Measurements from ENCODE around the gene MBD3.

MBD3 gene

DNA sequence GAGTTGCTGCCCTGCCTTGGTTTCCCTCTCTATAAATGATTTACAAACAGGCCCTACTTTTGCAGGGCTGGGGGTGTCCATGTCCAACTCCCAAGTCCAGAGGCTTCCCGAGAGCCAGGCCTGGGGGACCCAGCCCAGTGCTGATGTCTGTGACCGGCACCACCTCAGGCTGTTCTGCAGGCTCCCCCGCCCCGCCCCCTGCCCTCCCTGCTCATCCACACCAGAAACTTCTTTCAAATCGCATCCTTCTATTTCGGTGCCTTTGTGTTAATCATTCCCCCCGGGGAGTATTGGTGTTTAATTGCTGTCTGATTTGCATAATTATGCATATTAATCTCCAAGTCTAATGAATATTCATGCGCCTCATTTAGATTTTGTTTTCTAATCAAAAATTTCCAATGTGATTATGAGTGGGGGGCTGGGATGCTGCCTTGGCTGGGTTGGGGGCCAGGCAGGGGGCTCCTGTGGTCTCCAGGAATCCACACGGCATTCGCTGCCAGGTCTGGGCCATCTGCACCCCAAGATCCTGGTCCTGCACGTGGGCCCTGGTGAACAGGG lies 40.7 kb upstream of the MBD3 start:
- Histone ChIP-seq H2AK5ac (ENCODE audit: low read length) (no peak overlapping the region), H3K56ac (ENCODE audit: low read length) (no peak overlapping the region), H2BK15ac (replicated peaks; ENCODE audit: low read depth) (no peak overlapping the region), H3K23ac (ENCODE audit: low read length) (no peak overlapping the region), H3K9ac (ENCODE audit: low read length) (no peak overlapping the region), H3K27ac (ENCODE audit: low read depth, low read length) (no peak overlapping the region), H3K4me1 (ENCODE audit: control insufficient read depth, low read depth, low read length) (no peaks in the 10 kb centered on the region), H3K79me2 (ENCODE audit: control insufficient read depth, insufficient read depth, low read length) (peaks cover 18% of the 10 kb centered on the region), H3K18ac (ENCODE audit: low read length) (no peak overlapping the region), H3K79me1 (ENCODE audit: low read length) (peaks cover 17% of the 10 kb centered on the region), H3K4me3 (ENCODE audit: low read length) (no peak overlapping the region), H2BK5ac (ENCODE audit: low read length) (no peak overlapping the region), H4K5ac (ENCODE audit: low read length) (no peak overlapping the region), H3K36me3 (ENCODE audit: control insufficient read depth, insufficient read depth, low read length) (peaks cover 11% of the 10 kb centered on the region), H3K27me3 (ENCODE audit: insufficient read depth, low read length, poor library complexity) (no peaks in the 10 kb centered on the region), H2BK120ac (ENCODE audit: low read depth, low read length) (no peak overlapping the region), H3K4ac (ENCODE audit: low read depth, low read length) (no peak overlapping the region), H4K8ac (ENCODE audit: low read depth, low read length) (no peak overlapping the region), H3K4me2 (ENCODE audit: low read length) (no peak overlapping the region)
- WGBS (ENCODE audit: extremely low coverage, insufficient coverage, low lambda C conversion rate): no CpG with 5 or more reads among the region's 11 CpGs
- no peak for DNase-seq

- no peak overlapping the region for H3K56ac ChIP-seq (ENCODE audit: low read length)
- H3K36me3 ChIP-seq (ENCODE audit: control insufficient read depth, insufficient read depth, low read length): peaks cover 11% of the 10 kb centered on the region
- H3K27me3 ChIP-seq (ENCODE audit: insufficient read depth, low read length, poor library complexity): no peaks in the 10 kb centered on the region
- H2BK15ac ChIP-seq (replicated peaks; ENCODE audit: low read depth): no peak overlapping the region
- no peak overlapping the region for H4K5ac ChIP-seq (ENCODE audit: low read length)
- peaks cover 14% of the 10 kb centered on the region for H3K79me1 ChIP-seq (ENCODE audit: low read length)
- no peak overlapping the region for H3K27ac ChIP-seq (ENCODE audit: low read depth, low read length)
- H3K4me1 ChIP-seq (ENCODE audit: control insufficient read depth, low read depth, low read length): no peaks in the 10 kb centered on the region
- peaks cover 14% of the 10 kb centered on the region for H3K79me2 ChIP-seq (ENCODE audit: control insufficient read depth, insufficient read depth, low read length)
- no CpG with 5 or more reads among the region's 26 CpGs for WGBS (ENCODE audit: extremely low coverage, insufficient coverage, low lambda C conversion rate)
- no peak overlapping the region for H3K9ac ChIP-seq (ENCODE audit: low read length)
- no peak overlapping the region for H3K4me3 ChIP-seq (ENCODE audit: low read length)
- DNase-seq: no peak
- no peak overlapping the region for H2AK5ac ChIP-seq (ENCODE audit: low read length)
- H3K23ac ChIP-seq (ENCODE audit: low read length): no peak overlapping the region
- no peak overlapping the region for H4K8ac ChIP-seq (ENCODE audit: low read depth, low read length)
- no peak overlapping the region for H2BK5ac ChIP-seq (ENCODE audit: low read length)
- H3K4ac ChIP-seq (ENCODE audit: low read depth, low read length): no peak overlapping the region
- no peak overlapping the region for H3K18ac ChIP-seq (ENCODE audit: low read length)
- H2BK120ac ChIP-seq (ENCODE audit: low read depth, low read length): no peak overlapping the region
- H3K4me2 ChIP-seq (ENCODE audit: low read length): no peak overlapping the region
Measured at GRCh38 chr19:1632462-1633268, 40.0 kb upstream of the MBD3 start.

DNA sequence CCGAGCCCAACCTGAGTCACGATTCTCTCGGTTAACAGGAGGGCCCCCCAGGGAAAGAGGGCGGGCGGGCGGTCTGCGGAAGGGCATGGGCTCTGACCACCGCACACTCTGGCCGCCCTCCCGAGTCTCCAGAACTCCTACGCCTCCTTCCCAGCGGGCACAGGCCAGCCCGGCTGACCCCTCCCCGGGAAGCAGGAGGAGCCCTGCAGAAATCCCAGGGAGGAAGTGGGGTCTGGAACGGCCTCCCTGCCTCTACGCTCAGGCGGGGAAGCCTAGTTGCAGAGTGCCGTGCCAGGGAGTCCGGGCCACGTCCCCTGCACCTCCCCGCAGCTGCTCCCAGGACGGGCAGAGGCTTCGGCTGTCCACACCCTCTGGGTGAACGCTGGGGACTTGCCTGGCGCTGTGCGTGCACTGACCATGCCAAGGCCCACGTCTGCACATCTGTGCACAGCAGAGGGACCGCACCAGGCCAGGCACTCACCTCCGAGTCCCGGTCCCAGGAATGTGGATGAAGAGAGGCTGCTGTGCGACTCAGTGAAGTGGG lies 39.0 kb upstream of the MBD3 start:
- Histone ChIP-seq H2AK5ac (ENCODE audit: low read length) (no peak overlapping the region), H2BK15ac (replicated peaks; ENCODE audit: low read depth) (no peak overlapping the region), H3K9ac (ENCODE audit: low read length) (no peak overlapping the region), H3K23ac (ENCODE audit: low read length) (no peak overlapping the region), H2BK120ac (ENCODE audit: low read depth, low read length) (no peak overlapping the region), H3K56ac (ENCODE audit: low read length) (no peak overlapping the region), H2BK5ac (ENCODE audit: low read length) (no peak overlapping the region), H4K5ac (ENCODE audit: low read length) (no peak overlapping the region), H3K79me2 (ENCODE audit: control insufficient read depth, insufficient read depth, low read length) (peaks cover 9% of the 10 kb centered on the region), H3K4me1 (ENCODE audit: control insufficient read depth, low read depth, low read length) (no peaks in the 10 kb centered on the region), H3K4me2 (ENCODE audit: low read length) (no peak overlapping the region), H3K18ac (ENCODE audit: low read length) (no peak overlapping the region), H3K27me3 (ENCODE audit: insufficient read depth, low read length, poor library complexity) (no peaks in the 10 kb centered on the region), H4K8ac (ENCODE audit: low read depth, low read length) (no peak overlapping the region), H3K4ac (ENCODE audit: low read depth, low read length) (no peak overlapping the region), H3K79me1 (ENCODE audit: low read length) (peaks cover 11% of the 10 kb centered on the region), H3K36me3 (ENCODE audit: control insufficient read depth, insufficient read depth, low read length) (peaks cover 9% of the 10 kb centered on the region), H3K27ac (ENCODE audit: low read depth, low read length) (no peak overlapping the region), H3K4me3 (ENCODE audit: low read length) (no peak overlapping the region)
- no peak for DNase-seq
- no CpG with 5 or more reads among the region's 31 CpGs for WGBS (ENCODE audit: extremely low coverage, insufficient coverage, low lambda C conversion rate)

DNA sequence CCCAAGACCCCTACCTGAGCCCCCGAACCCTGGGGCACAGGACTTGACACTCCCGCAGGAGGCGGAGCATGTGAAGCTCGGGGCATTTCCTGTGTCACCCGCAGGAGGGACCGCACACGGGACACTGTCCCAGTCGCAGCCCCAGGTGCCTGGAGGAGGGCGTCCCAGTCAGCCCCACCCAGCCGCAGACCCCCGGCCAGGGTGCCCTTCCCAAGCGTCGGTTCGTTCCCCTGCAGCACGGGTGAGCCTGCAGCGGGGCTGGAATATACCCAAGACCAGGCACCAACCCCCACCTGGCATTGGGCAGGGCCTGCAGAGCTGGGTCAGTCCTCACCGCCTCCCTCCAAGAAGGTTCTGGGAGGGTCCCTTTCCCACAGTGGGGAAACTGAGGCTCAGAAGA lies 38.1 kb upstream of the MBD3 start:
- no peak overlapping the region for H4K5ac ChIP-seq (ENCODE audit: low read length)
- peaks cover 11% of the 10 kb centered on the region for H3K79me1 ChIP-seq (ENCODE audit: low read length)
- H3K18ac ChIP-seq (ENCODE audit: low read length): no peak overlapping the region
- H3K4me2 ChIP-seq (ENCODE audit: low read length): no peak overlapping the region
- WGBS (ENCODE audit: extremely low coverage, insufficient coverage, low lambda C conversion rate): no CpG with 5 or more reads among the region's 17 CpGs
- no peak overlapping the region for H2BK5ac ChIP-seq (ENCODE audit: low read length)
- no peaks in the 10 kb centered on the region for H3K4me1 ChIP-seq (ENCODE audit: control insufficient read depth, low read depth, low read length)
- no peak overlapping the region for H2BK120ac ChIP-seq (ENCODE audit: low read depth, low read length)
- H2BK15ac ChIP-seq (replicated peaks; ENCODE audit: low read depth): no peak overlapping the region
- H3K27me3 ChIP-seq (ENCODE audit: insufficient read depth, low read length, poor library complexity): no peaks in the 10 kb centered on the region
- H3K9ac ChIP-seq (ENCODE audit: low read length): no peak overlapping the region
- H4K8ac ChIP-seq (ENCODE audit: low read depth, low read length): no peak overlapping the region
- H3K4me3 ChIP-seq (ENCODE audit: low read length): no peak overlapping the region
- H3K27ac ChIP-seq (ENCODE audit: low read depth, low read length): no peak overlapping the region
- H3K23ac ChIP-seq (ENCODE audit: low read length): no peak overlapping the region
- no peak overlapping the region for H3K56ac ChIP-seq (ENCODE audit: low read length)
- H3K4ac ChIP-seq (ENCODE audit: low read depth, low read length): no peak overlapping the region
- H2AK5ac ChIP-seq (ENCODE audit: low read length): no peak overlapping the region
- H3K79me2 ChIP-seq (ENCODE audit: control insufficient read depth, insufficient read depth, low read length): peaks cover 6% of the 10 kb centered on the region
- DNase-seq: no peak
- peaks cover 6% of the 10 kb centered on the region for H3K36me3 ChIP-seq (ENCODE audit: control insufficient read depth, insufficient read depth, low read length)

- no peak overlapping the region for H3K4me2 ChIP-seq (ENCODE audit: low read length)
- no CpG with 5 or more reads among the region's 20 CpGs for WGBS (ENCODE audit: extremely low coverage, insufficient coverage, low lambda C conversion rate)
- H2AK5ac ChIP-seq (ENCODE audit: low read length): no peak overlapping the region
- DNase-seq: no peak
- H3K79me2 ChIP-seq (ENCODE audit: control insufficient read depth, insufficient read depth, low read length): peaks cover 5% of the 10 kb centered on the region
- no peak overlapping the region for H4K5ac ChIP-seq (ENCODE audit: low read length)
- H3K4me1 ChIP-seq (ENCODE audit: control insufficient read depth, low read depth, low read length): no peaks in the 10 kb centered on the region
- no peak overlapping the region for H3K4me3 ChIP-seq (ENCODE audit: low read length)
- H2BK15ac ChIP-seq (replicated peaks; ENCODE audit: low read depth): no peak overlapping the region
- H3K27me3 ChIP-seq (ENCODE audit: insufficient read depth, low read length, poor library complexity): no peaks in the 10 kb centered on the region
- H4K8ac ChIP-seq (ENCODE audit: low read depth, low read length): no peak overlapping the region
- no peak overlapping the region for H2BK120ac ChIP-seq (ENCODE audit: low read depth, low read length)
- no peak overlapping the region for H2BK5ac ChIP-seq (ENCODE audit: low read length)
- H3K36me3 ChIP-seq (ENCODE audit: control insufficient read depth, insufficient read depth, low read length): peaks cover 6% of the 10 kb centered on the region
- no peak overlapping the region for H3K27ac ChIP-seq (ENCODE audit: low read depth, low read length)
- H3K18ac ChIP-seq (ENCODE audit: low read length): no peak overlapping the region
- no peak overlapping the region for H3K56ac ChIP-seq (ENCODE audit: low read length)
- H3K23ac ChIP-seq (ENCODE audit: low read length): no peak overlapping the region
- no peak overlapping the region for H3K9ac ChIP-seq (ENCODE audit: low read length)
- no peak overlapping the region for H3K4ac ChIP-seq (ENCODE audit: low read depth, low read length)
- peaks cover 8% of the 10 kb centered on the region for H3K79me1 ChIP-seq (ENCODE audit: low read length)
Measured at GRCh38 chr19:1630012-1630411, 37.3 kb upstream of the MBD3 start.
